Common myeloid progenitor, CD34-positive (primary cell): Measurements from ENCODE around the gene CHD5.

Source experiments
- CTCF ChIA-PET: fragments of 350-600 bp; sonication (Branson Sonifier 250); formaldehyde crosslinking; loops from one replicate; lab custom pipeline; 2021; ENCODE audit warnings: antibody characterized with exemption; lab: Charles Lee
- POLR2A ChIA-PET: fragments of 350-600 bp; sonication (Branson Sonifier 250); formaldehyde crosslinking; loops from one replicate; lab custom pipeline; 2021; ENCODE audit warnings: antibody characterized with exemption; lab: Charles Lee
- DNase-seq, 3 donors: peaks; one replicate each; pipeline versions ENCODE4 v3.0.0 to v3.0.0-alpha.2; 2013
- H3K27ac ChIP-seq, 2 experiments: 1 replicate in 1 of 2; 2 replicates in 1 of 2; pipeline ENCODE4 v1.7.0; 2013; ENCODE audit warnings: inconsistent platforms in 2 of 2, low read length in 2 of 2, mild to moderate bottlenecking in 2 of 2, low read depth in 1 of 2, moderate library complexity in 1 of 2; ENCODE audit not compliant: severe bottlenecking in 2 of 2, insufficient read depth in 1 of 2, poor library complexity in 1 of 2
- H3K27me3 ChIP-seq, 5 experiments: replicated peaks in 2 of 5; 1 replicate in 3 of 5; 2 replicates in 2 of 5; pipeline versions ENCODE4 v1.6.1 to v1.7.0; 2013; ENCODE audit warnings: low read length in 4 of 5, mild to moderate bottlenecking in 2 of 5, moderate library complexity in 2 of 5, inconsistent platforms in 1 of 5; ENCODE audit not compliant: insufficient read depth in 5 of 5, control insufficient read depth in 4 of 5
- H3K36me3 ChIP-seq, 4 experiments: 1 replicate in 2 of 4; 2 replicates in 2 of 4; pipeline versions ENCODE4 v1.6.1 to v1.7.0; 2013; ENCODE audit warnings: low read length in 3 of 4, control low read depth in 1 of 4, mild to moderate bottlenecking in 1 of 4; ENCODE audit not compliant: control insufficient read depth in 4 of 4, insufficient read depth in 4 of 4
- H3K4me1 ChIP-seq, 4 experiments: 1 replicate in 3 of 4; 2 replicates in 1 of 4; pipeline versions ENCODE4 v1.6.1 to v1.7.1; 2013; ENCODE audit warnings: low read length in 3 of 4, mild to moderate bottlenecking in 3 of 4, control low read depth in 1 of 4, inconsistent platforms in 1 of 4, moderate library complexity in 1 of 4; ENCODE audit not compliant: control insufficient read depth in 4 of 4, insufficient read depth in 4 of 4; ENCODE audit errors: control extremely low read depth in 1 of 4
- H3K4me3 ChIP-seq, 7 experiments: 1 replicate in 4 of 7; 2 replicates in 3 of 7; pipeline versions ENCODE4 v1.5.1 to v1.7.0; 2013; ENCODE audit warnings: mild to moderate bottlenecking in 7 of 7, low read length in 6 of 7, moderate library complexity in 6 of 7, inconsistent platforms in 2 of 7, low read depth in 2 of 7, control low read depth in 1 of 7; ENCODE audit not compliant: insufficient read depth in 4 of 7, control insufficient read depth in 1 of 7; ENCODE audit errors: extremely low read depth in 1 of 7
- H3K9me3 ChIP-seq, 5 experiments: 1 replicate in 4 of 5; 2 replicates in 1 of 5; pipeline versions ENCODE4 v1.6.1 to v1.7.1; 2013; ENCODE audit warnings: low read length in 4 of 5, mild to moderate bottlenecking in 2 of 5, inconsistent platforms in 1 of 5, low read depth in 1 of 5, moderate library complexity in 1 of 5; ENCODE audit not compliant: control insufficient read depth in 4 of 5, insufficient read depth in 2 of 5; ENCODE audit errors: control extremely low read depth in 1 of 5
- WGBS: methylation state at CpG from one replicate; pipeline ENCODE4 v1.1.5; 2013; ENCODE audit not compliant: insufficient coverage; 5-methylcytosine and 5-hydroxymethylcytosine counted together

The CHD5 gene

GRCh38 chr1:6197746-6198427, 17.8 kb upstream of the CHD5 start:
- POLR2A ChIA-PET, result no interaction called here
- peak overlapping the region in 1 of 2 experiments; percentile 91 for H3K27ac ChIP-seq
- WGBS, result 85% methylated on average over 4 of the region's 6 CpGs

GRCh38 chr1:6191968-6192367, 11.8 kb upstream of the CHD5 start:
- no peak overlapping the region for H3K4me3 ChIP-seq
- peaks cover 0 to 2% (median 0%) of the 10 kb centered on the region in 4 experiments for H3K4me1 ChIP-seq
- H3K36me3 ChIP-seq, result peaks cover 12 to 79% (median 56%) of the 10 kb centered on the region in 4 experiments
- no peak for DNase-seq
- ChIA-PET CTCF (interaction anchor here (0.8 kb wide), 1 partner anchor 13 kb away, joined by 3 read pairs; no protein-coding TSS in a partner anchor), POLR2A (no interaction called here)
- H3K9me3 ChIP-seq, result no peaks in the 10 kb centered on the region
- H3K27me3 ChIP-seq, result no peaks in the 10 kb centered on the region
- no peak overlapping the region for H3K27ac ChIP-seq
- WGBS, result no CpG with 5 or more reads among the region's 1 CpG

More at GRCh38 chr1:6197746-6198427, 17.8 kb upstream of the CHD5 start:
- Histone ChIP-seq H3K27me3 (no peaks in the 10 kb centered on the region), H3K4me1 (peaks cover 19 to 28% (median 21%) of the 10 kb centered on the region in 4 experiments), H3K9me3 (no peaks in the 10 kb centered on the region), H3K36me3 (peaks cover 6 to 35% (median 25%) of the 10 kb centered on the region in 4 experiments), H3K4me3 (peak overlapping the region in 6 of 7 experiments; percentile 84 to 99 (median 93))
- CTCF ChIA-PET, result interaction anchor here (0.7 to 1.5 kb wide), 4 partner anchors 8 to 21 kb away, joined by 3 to 4 read pairs (median 3); no protein-coding TSS in a partner anchor
- DNase-seq, result no peak

DNA sequence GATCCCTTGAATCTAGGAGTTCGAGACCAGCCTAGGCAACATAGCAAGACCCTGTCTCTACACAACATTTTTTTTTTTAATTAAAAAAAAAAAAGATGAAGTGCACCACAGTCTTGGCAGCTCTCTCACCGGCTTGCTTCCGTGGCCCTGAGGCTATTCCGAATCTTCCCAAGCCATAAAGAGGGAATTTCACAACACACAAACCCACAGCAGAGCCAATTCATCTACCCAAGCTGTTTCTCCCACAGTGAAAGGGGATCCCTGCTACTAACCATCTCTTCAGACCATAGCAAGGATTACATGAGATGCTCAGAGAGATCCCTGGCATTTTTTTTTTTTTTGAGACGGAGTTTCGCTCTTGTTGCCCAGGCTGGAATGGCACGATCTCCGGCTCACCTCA, 8.3 kb upstream of the CHD5 start:
- Histone ChIP-seq H3K27ac (no peak overlapping the region), H3K9me3 (no peaks in the 10 kb centered on the region), H3K36me3 (peaks cover 6 to 69% (median 48%) of the 10 kb centered on the region in 4 experiments), H3K4me3 (no peak overlapping the region), H3K27me3 (no peaks in the 10 kb centered on the region), H3K4me1 (peaks cover 0 to 3% (median 1%) of the 10 kb centered on the region in 4 experiments)
- ChIA-PET POLR2A (no interaction called here), CTCF (interaction anchor here (0.6 to 1.0 kb wide), 4 partner anchors 19 to 131 kb away, joined by 3 read pairs; no protein-coding TSS in a partner anchor)
- no peak for DNase-seq
- WGBS, result 96% methylated on average over 5 of the region's 8 CpGs

GRCh38 chr1:6185635-6186382, 5.7 kb upstream of the CHD5 start:
- ChIA-PET POLR2A (no interaction called here), CTCF (interaction anchor here (0.7 to 1.4 kb wide), 13 partner anchors 9 to 100 kb away, joined by 3 to 7 read pairs (median 3); partner anchors contain the start of gene RNF207)
- peaks cover 6 to 51% (median 32%) of the 10 kb centered on the region in 4 experiments for H3K36me3 ChIP-seq
- WGBS, result 65% methylated on average over 7 of the region's 10 CpGs
- no peak overlapping the region for H3K4me3 ChIP-seq
- H3K27me3 ChIP-seq, result peaks cover 5 to 19% (median 6%) of the 10 kb centered on the region in 5 experiments
- peak; percentile 58 to 71 (median 64) for DNase-seq
- no peaks in the 10 kb centered on the region for H3K9me3 ChIP-seq
- no peak overlapping the region for H3K27ac ChIP-seq
- peaks cover 0 to 12% (median 8%) of the 10 kb centered on the region in 4 experiments for H3K4me1 ChIP-seq

DNA sequence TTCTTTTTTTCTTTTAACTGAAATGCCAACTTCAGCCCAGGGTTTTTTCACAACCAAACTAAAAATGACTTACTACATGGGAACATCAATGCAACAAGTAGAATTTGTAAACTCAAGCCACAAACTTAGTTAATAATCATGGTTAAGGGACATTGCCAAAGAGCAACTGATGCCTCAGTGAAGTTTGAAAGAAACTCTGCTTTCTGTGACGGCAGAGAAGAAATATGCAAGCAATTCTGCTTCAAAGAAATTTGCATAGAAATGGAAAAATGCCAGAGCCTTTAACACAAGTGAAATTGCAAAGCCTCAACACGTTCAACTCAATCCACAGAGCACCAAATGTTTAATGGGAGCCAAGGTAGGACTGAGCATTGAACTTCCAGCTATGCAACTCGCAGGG, 5.0 kb upstream of the CHD5 start:
- Histone ChIP-seq H3K27ac (no peak overlapping the region), H3K4me1 (peaks cover 0 to 17% (median 12%) of the 10 kb centered on the region in 4 experiments), H3K27me3 (peaks cover 5 to 26% (median 10%) of the 10 kb centered on the region in 5 experiments), H3K4me3 (no peak overlapping the region), H3K36me3 (peaks cover 5 to 47% (median 28%) of the 10 kb centered on the region in 4 experiments), H3K9me3 (no peaks in the 10 kb centered on the region)
- WGBS, result 97% methylated on average over 3 of the region's 3 CpGs
- ChIA-PET CTCF (interaction anchor here (0.7 to 2.2 kb wide), 14 partner anchors 9 to 100 kb away, joined by 3 to 7 read pairs (median 4); partner anchors contain the start of gene RNF207), POLR2A (no interaction called here)
- no peak for DNase-seq

- H3K27ac ChIP-seq, result no peak overlapping the region
- H3K27me3 ChIP-seq, result peaks cover 5 to 31% (median 10%) of the 10 kb centered on the region in 5 experiments
- WGBS, result 87% methylated on average over 12 of the region's 13 CpGs
- CTCF ChIA-PET, result interaction anchor here (0.9 to 2.2 kb wide), 5 partner anchors 16 to 80 kb away, joined by 3 to 9 read pairs (median 5); no protein-coding TSS in a partner anchor
- H3K4me3 ChIP-seq, result no peak overlapping the region
- POLR2A ChIA-PET, result no interaction called here
- no peaks in the 10 kb centered on the region for H3K9me3 ChIP-seq
- H3K4me1 ChIP-seq, result peaks cover 0 to 23% (median 13%) of the 10 kb centered on the region in 4 experiments
- H3K36me3 ChIP-seq, result peaks cover 3 to 39% (median 24%) of the 10 kb centered on the region in 4 experiments
- DNase-seq, result no peak
Measured at GRCh38 chr1:6184083-6184783, 4.1 kb upstream of the CHD5 start.
